OCI-LY1 (cell line): ENCODE data around the gene DCX.

Experiments used
- EZH2 ChIP-seq: fragments of 200-600 bp; sonication (generic), shearing (Covaris generic); IDR thresholded peaks from 2 replicates; pipeline ENCODE4 v1.8.0; 2017; ENCODE audit warnings: borderline replicate concordance, mixed run types, mild to moderate bottlenecking, antibody characterized with exemption, low read length, moderate library complexity, mixed read lengths
- TF ChIP-seq, protein P1 (sequence below): fragments of 200-600 bp; sonication (generic), shearing (Covaris generic); IDR thresholded peaks from 2 replicates; pipeline ENCODE4 v1.5.1; 2017; ENCODE audit warnings: mild to moderate bottlenecking, antibody characterized with exemption, low read length, moderate library complexity, mixed read lengths

DNA sequence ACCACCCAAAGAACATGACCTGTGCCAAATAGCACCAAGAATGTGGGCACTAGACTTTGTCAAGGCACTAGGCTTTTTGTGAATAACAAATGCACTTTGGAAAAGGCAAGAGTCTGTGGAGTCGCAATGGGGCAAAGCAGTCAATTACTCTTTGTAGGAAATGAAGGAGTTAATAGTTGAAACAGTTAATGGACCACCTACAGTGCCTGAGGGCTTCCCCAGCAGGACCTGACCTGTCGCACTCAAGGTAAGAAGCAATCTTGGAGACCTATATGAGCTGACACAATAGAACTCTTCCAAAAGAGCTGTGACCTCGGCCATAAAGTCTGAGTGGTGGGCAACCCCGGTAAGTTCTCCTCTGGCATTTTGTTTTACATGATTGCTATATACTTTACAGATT lies 92.5 kb downstream of the DCX start:
- TF ChIP-seq, protein P1, sequence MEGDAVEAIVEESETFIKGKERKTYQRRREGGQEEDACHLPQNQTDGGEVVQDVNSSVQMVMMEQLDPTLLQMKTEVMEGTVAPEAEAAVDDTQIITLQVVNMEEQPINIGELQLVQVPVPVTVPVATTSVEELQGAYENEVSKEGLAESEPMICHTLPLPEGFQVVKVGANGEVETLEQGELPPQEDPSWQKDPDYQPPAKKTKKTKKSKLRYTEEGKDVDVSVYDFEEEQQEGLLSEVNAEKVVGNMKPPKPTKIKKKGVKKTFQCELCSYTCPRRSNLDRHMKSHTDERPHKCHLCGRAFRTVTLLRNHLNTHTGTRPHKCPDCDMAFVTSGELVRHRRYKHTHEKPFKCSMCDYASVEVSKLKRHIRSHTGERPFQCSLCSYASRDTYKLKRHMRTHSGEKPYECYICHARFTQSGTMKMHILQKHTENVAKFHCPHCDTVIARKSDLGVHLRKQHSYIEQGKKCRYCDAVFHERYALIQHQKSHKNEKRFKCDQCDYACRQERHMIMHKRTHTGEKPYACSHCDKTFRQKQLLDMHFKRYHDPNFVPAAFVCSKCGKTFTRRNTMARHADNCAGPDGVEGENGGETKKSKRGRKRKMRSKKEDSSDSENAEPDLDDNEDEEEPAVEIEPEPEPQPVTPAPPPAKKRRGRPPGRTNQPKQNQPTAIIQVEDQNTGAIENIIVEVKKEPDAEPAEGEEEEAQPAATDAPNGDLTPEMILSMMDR: no peak
- no peak for TF ChIP-seq EZH2
